SIG-M5 treated with dmso at 0.1 percent for 504 hours (cell line): ENCODE data around the gene ACR.

ENCODE experiments used
- DNase-seq: peaks from one replicate; lab custom pipeline; 2025; ENCODE audit not compliant: unreplicated experiment; lab: John Stamatoyannopoulos, UW

ACR gene

DNA sequence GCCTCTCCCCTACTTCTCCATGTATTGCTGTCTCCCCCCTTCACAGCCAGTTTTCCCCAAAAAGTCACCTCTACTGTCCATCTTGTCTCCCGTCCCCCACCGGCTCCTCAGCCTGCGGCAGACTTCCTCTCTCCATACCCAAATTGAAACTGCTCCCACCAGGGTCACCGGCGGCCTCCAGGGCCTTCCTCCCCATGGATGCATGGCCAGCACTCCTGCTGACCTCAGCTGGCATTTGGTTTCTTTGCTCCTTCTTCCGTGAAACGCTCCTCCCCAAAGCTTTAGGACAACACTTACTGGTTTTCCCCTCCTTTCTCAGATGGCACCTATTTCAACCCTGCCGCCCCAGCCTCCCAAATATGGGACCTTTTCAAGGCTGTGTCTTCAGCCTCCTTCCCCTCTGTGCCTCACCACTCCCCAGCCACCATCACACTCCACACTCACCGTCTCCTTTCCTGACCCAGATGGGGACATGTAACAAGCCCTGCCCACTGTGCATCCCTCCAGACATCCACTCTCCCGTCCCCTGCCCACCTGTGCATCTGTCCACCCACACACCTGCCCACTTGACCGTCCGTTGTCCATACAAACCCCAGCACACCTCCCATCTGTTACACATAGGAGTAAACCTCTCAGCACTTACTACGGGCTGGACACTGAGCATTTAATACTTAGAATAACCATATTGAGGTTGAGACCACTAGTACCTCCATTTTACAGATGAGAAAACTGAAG is 21.5 kb upstream of the ACR start:
- no peak for DNase-seq

DNA sequence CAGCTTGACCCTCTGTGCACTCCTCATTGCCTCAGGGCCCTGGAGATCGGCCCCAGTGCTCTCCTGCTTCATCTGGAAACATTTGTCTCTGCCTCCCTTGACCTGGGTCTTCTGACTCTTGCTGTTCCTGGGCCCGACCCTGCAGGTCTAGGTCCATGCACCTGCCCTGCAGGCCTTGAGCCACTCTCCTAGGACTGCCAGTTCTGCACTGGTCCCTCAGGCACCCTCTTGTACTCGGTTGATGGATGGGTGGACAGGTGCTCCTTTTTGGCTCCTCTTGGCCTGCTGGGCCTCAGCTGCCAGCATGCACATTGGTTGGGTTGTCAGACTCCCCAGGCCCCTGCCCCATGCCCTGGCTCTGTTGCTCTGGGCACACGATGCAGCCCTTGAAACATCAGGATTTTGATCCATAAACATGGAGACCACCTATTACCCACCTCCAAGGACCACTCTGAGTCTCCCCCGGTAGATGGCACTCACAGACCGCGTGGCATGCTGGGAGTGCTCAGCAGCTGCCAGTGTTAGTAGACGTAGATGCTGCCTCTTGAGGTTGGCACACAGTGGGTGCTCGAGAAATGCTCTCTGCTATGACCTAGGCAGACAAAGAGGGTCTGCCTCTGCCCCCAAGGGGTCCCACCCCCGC is 20.2 kb upstream of the ACR start:
- no peak for DNase-seq

DNA sequence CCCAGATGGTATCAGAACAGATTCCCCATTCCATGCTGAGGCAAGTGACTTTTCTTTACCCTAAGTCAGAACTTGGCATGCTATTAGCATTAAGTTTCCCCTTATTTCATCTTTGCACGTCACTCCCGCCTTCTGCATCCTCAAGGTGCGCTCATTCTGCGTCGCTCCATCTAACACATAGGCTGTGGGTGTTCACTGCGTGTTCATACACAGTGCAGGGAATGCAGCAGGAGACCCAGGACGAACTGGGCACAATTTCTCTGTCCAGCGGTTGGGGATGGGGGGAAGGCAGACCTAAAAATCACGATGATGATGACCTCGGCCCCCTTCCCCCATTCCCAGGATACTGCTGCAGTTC is 19.7 kb upstream of the ACR start:
- DNase-seq = no peak

DNA sequence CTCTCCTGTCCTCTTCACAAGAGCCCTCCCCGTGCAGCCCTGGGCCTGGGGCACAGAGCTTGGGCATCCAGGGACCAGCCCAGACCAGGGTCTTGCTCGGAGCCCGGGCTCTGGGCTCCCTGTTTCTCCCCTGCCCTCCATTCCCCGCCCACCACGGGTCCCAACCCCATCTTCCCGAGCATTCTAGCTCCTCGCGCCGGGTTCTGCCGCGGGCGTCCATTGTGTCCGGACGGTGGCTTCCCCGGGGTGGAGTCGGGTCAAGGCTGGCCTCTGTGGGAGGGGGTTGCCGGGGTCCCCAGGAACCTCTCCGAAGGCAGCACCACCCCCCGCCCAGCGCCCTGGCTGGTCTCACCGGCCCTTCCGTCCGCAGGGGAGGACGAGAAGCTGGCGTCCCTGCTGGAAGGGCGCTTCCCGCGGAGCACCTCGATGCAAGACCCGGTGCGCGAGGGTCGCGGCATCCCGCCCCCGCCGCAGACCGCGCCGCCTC is 18.1 kb upstream of the ACR start:
- DNase-seq = no peak

DNA sequence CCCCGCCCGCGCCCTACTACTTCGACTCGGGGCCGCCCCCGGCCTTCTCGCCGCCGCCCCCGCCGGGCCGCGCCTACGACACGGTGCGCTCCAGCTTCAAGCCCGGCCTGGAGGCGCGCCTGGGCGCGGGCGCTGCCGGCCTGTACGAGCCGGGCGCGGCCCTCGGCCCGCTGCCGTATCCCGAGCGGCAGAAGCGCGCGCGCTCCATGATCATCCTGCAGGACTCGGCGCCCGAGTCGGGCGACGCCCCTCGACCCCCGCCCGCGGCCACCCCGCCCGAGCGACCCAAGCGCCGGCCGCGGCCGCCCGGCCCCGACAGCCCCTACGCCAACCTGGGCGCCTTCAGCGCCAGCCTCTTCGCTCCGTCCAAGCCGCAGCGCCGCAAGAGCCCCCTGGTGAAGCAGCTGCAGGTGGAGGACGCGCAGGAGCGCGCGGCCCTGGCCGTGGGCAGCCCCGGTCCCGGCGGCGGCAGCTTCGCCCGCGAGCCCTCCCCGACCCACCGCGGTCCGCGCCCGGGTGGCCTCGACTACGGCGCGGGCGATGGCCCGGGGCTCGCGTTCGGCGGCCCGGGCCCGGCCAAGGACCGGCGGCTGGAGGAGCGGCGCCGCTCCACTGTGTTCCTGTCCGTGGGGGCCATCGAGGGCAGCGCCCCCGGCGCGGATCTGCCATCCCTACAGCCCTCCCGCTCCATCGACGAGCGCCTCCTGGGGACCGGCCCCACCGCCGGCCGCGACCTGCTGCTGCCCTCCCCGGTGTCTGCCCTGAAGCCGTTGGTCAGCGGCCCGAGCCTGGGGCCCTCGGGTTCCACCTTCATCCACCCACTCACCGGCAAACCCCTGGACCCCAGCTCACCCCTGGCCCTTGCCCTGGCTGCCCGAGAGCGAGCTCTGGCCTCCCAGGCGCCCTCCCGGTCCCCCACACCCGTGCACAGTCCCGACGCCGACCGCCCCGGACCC is 17.4 kb upstream of the ACR start:
- no peak for DNase-seq

DNA sequence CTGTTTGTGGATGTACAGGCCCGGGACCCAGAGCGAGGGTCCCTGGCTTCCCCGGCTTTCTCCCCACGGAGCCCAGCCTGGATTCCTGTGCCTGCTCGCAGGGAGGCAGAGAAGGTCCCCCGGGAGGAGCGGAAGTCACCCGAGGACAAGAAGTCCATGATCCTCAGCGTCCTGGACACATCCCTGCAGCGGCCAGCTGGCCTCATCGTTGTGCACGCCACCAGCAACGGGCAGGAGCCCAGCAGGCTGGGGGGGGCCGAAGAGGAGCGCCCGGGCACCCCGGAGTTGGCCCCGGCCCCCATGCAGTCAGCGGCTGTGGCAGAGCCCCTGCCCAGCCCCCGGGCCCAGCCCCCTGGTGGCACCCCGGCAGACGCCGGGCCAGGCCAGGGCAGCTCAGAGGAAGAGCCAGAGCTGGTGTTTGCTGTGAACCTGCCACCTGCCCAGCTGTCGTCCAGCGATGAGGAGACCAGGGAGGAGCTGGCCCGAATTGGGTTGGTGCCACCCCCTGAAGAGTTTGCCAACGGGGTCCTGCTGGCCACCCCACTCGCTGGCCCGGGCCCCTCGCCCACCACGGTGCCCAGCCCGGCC is 16.7 kb upstream of the ACR start:
- no peak for DNase-seq

DNA sequence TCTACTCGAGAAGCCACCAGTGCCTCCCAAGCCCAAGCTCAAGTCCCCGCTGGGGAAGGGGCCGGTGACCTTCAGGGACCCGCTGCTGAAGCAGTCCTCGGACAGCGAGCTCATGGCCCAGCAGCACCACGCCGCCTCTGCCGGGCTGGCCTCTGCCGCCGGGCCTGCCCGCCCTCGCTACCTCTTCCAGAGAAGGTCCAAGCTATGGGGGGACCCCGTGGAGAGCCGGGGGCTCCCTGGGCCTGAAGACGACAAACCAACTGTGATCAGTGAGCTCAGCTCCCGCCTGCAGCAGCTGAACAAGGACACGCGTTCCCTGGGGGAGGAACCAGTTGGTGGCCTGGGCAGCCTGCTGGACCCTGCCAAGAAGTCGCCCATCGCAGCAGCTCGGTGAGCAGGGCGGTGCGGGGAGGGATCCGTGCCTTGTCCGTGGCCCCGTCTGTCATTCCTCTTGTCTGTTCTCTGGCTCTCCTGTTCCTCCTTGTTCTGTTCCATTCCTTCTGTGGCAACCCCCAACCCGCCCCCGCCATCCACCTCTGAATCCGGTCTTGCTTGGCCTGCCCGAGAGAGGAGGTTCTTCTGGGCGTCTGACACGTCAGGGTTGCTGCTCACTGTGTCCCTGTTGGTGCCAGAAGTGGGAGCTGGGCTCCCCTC is 15.8 kb upstream of the ACR start:
- no peak for DNase-seq

DNA sequence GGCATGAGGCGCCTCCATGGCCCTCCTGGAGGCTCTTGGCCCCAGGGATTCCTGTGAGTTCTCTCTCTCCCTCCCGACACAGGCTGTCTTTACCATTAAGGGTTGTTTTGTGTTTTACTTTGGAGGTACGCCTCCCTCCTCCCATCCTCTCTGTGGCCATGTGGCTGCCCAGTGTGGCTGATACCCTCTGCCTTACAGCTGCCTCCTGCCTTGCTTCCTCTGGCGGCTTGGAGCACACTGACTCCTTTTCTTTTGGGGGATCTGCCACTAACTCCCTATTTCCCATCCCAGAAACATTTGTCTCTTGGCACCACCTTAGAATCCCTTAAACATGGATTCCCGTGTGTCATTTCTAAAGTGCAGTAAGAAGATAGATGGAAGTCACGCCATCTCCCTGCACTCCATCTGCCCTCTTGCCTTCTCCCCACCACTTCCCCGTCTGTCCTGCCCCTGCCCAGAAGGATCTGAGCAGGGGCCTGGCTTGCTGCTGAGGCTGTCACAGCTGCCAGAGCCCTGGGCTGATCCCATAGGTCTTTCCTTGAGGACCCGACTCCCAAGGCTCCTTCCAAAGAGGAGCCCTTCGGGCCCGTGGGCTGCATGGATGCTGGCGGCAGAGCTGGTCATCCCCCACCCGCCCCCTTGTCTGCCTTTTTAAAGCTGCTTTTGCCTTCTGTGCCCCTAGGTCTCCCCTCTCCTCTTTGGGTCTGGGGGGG is 15.1 kb upstream of the ACR start:
- DNase-seq = no peak

DNA sequence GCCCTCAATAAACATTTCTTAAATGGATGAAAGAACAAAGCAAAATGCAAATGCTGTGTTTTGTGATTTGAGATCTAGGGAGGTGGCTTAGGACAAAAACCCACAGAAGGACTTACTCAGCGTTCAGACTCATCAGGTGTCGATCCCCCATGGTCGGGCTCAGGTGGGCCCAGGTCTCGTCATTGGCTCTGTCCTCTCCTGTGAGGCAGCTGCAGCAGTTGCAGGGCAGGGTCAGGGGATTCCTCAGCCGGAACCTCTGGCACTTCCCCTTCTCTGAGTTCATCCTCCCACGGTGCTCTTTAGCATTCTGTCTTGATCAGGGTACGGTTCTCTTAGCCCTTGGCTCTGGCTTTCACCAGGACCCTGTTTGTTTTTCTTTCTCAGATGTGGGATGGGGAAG is 14.0 kb upstream of the ACR start:
- DNase-seq = no peak

DNA sequence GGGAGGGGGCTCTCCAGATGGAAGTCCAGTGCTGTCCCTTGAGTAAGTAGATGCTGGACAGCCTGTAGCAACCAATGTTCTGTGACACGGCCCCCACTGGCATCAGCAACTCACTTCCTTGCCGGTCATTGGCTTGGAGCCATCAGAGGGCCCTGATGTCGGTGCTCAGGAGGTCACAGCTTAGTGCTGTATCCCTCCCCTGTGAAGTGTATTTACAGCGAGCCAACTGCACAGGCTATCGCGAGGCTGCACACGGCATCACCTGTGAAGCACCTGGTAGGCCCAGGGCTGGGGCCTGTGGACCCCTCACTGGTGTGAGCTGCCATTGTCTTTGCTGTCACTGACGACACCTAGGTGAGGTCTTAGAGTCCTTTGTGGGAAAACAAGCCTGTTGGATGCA is 13.4 kb upstream of the ACR start:
- no peak for DNase-seq

DNA sequence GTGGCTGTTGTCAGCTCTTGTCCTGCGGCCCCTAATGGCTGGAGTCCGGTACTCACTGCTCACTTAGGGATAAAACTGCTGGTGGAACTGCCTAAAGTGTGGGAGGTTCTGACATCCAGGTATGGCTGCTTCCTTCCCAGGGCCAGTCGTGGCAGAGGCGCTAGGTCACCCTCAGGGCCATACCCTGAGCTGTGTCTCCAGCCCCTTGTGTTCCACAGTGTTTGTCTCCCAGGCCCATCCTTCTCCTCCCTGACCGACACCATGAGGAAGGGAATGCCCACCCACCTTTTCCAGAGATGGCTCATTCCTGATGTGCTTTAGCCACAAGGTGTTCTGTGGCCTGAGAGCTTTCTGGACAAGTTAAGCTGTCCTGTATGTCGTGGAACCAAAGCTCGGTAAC is 12.4 kb upstream of the ACR start:
- DNase-seq = no peak

DNA sequence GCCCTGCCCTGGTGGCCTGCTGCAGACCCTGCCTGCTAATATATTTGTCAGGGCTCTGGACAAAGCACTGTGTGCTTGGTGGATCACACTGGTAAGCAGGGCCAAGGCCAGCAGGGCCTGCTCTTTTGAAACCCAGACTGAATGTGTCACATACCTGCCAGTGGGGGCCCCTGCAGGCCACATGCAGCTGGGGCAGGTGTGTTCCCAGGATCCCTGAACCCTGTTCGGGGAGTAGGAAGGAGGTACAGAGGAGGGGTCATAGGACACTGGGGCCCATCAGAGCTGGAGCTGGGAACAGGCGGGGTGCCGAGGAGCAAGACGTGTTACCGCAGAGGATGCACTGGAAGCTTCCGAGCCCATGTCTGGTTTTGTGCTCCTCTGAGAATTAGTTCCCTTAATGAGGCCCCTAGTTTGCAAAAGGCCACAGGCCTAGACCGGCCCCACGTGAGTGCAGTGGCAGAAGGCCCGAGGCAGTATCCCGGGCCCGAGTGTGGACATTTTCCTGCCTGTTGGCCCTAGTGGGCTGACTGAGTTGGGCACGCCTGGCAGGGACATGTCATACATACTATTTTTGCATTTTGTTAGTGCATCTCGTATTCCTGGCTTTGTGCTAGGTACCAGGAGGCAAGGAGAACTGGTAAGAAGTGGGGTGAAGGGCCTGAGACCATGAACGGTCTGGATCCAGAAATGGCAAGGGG is 11.2 kb upstream of the ACR start:
- no peak for DNase-seq

DNA sequence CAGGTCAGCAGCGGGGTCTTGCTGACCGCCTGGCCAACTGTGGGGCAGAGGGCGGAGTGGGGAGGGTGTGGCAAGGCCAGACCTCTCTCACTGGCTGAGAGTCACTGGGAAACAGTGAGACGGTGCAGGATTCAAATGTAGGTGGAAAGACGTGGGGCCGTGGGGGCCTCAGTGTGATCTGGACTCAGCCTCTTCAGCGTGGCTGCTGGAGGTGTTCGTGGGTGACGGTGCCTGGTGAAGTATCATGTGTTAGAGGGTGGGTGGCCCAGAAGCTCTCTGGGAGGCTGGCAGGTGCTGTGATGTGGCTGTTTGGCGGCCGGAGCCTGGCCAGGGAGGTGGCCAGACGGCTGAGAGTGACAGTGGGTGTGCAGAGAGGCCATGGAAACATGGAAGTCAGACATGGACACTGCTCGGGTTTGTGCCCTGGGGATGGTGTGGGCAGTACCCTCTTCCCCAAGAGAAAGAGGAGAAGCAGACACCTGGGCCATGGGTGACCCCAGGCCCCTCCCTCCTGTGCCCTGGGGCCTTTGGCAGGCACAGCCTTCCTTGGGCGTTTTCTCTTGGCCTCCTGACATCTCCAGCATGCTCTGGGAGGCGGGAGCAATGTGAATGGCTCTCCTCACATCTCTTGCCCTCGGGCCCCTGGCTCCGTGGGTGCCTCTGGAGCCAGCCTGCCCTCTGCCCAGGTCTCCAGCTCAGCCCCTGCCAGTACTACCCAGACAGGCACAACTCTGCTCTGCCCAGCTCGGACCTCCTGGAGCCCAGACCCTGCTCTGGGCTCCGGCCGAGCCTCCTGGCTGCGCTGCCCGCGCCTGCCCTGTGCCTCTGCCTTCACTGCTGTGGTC is 10.1 kb upstream of the ACR start:
- DNase-seq = no peak

DNA sequence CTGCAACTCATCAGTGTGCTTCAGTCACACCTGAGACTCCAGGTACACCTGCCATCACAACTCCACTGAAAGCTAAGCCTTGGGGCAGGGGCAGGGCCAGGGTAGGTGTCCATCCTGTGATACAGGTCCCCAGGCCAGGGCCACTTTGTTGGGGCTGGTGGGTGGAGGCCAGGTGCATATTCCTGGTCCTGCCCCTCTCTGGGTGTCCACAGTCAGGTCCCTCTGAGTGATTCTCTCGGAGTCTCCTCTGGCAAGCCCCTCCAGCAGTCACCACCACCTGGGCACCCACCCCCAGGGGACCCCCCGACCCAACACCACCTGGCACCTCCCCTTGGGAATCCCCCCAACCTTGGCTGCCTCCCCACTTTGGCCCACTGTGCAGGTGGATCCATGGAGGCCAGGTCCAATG is 9.5 kb upstream of the ACR start:
- no peak for DNase-seq

DNA sequence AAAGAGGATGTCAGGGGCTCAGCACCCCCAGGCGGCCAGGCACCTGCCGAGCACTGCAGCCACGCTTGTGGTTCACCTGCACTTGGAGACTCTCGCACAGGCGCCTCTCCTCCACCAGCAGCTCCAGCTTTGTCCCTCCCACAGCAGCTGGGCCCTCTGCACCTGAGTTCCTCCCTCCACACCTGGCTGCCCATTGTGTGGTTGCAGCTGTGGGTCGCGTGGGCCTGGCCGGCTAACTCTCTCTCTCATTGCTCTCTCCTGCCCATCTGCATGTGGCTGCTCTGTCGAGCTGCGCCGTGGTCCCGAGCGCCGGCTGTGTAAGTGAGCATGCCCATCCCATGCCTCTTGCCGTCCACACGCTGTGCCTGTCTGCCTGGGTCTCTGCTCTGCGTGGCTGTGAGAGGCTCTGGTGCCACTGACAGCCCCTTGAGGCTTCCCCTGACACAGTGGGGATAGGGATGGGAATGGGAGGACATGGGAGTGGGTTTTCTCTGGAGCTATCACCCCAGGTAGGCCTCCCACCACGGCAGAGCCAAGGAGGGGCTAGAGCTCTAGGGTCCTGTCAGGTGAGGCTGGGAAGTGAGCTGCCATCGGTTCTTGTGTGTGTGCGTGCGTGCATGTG is 8.5 kb upstream of the ACR start:
- DNase-seq = no peak

DNA sequence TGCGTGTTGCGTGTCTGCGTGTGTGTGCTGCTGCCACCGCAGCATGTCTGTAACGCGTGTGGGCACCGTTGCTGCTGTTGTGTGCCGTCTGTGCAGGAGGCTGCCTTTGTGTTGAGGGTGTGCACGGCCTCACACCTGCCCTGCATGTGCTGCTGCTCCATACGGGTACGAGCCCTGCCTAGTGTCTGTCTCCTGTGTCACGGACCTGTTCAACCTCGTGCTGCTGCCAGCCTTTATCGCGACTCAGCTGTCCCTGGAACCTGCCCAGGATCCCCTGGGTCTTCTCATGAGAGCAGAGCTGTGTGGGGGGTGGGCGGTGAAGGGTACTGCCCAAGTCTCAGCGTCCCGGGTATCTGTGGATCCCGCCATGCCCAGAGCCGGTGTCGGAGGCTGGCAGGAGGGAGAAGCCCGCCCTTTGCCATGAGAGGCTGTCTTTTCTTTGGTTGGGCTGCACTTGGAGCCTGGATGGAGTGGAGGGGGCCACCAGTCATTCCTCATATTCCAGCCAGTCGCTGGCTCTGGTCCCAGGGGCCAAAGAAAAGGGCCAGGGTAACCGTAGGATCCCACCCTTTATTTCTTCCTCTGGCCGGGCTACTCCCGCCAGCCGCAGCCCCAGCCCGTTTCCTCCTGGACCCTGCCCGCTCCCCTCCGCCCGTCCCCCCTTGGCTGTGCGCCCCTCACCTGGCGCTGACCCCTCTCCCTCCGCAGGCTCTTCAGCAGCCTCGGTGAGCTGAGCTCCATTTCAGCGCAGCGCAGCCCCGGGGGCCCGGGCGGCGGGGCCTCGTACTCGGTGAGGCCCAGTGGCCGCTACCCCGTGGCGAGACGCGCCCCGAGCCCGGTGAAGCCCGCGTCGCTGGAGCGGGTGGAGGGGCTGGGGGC is 7.8 kb upstream of the ACR start:
- DNase-seq = no peak

DNA sequence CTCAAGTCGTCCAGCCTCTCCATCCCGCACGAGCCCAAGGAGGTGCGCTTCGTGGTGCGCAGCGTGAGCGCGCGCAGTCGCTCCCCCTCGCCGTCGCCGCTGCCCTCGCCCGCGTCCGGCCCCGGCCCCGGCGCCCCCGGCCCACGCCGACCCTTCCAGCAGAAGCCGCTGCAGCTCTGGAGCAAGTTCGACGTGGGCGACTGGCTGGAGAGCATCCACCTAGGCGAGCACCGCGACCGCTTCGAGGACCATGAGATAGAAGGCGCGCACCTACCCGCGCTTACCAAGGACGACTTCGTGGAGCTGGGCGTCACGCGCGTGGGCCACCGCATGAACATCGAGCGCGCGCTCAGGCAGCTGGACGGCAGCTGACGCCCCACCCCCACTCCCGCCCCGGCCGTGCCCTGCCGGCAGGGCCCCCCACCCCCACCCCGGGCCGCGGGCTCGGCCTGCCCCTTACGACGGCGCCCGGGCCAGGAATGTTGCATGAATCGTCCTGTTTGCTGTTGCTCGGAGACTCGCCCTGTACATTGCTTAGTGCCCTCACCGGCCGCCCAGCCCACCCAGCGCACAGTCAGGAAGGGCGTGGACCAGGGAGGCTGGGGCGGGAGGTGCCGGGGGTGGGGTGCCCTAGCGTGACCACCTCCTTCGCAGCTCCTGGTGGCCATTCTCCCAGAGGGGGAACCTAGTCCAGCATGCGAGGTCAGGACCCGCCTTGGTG is 6.9 kb upstream of the ACR start:
- no peak for DNase-seq
